HG03521 (cell line): ENCODE measurements around the gene ARHGAP26.
"Not testable (repeated sequence)": the region's sequence is repeated elsewhere in the genome, so short reads cannot be mapped to it uniquely, and the experiment has no call there.

Experiments
- ATAC-seq: cut with Tn5 transposase; IDR thresholded peaks from one replicate; pipeline ENCODE4 v1.9.1; 2021; ENCODE audit warnings: mild to moderate bottlenecking, moderate library complexity; ENCODE audit not compliant: unreplicated experiment

ARHGAP26 gene

GRCh38 chr5:142922223-142922952 lies 152.2 kb downstream of the ARHGAP26 start:
- peak; percentile 54 for ATAC-seq

- ATAC-seq, result no peak
Observed at GRCh38 chr5:142924135-142924883, 154.1 kb downstream of the ARHGAP26 start.

GRCh38 chr5:142925795-142926194 lies 155.6 kb downstream of the ARHGAP26 start:
- no peak for ATAC-seq

GRCh38 chr5:142926549-142926948 lies 156.4 kb downstream of the ARHGAP26 start:
- ATAC-seq, result no peak

- ATAC-seq, result not testable (repeated sequence)
Observed at GRCh38 chr5:142928999-142929398, 158.8 kb downstream of the ARHGAP26 start.

- no peak for ATAC-seq
Observed at GRCh38 chr5:142929587-142929986, 159.4 kb downstream of the ARHGAP26 start.

- no peak for ATAC-seq
Observed at GRCh38 chr5:142930395-142931110, 160.4 kb downstream of the ARHGAP26 start.

- no peak for ATAC-seq
Observed at GRCh38 chr5:142931896-142932686, 161.9 kb downstream of the ARHGAP26 start.

GRCh38 chr5:142934051-142934762 lies 164.0 kb downstream of the ARHGAP26 start:
- no peak for ATAC-seq

GRCh38 chr5:142935014-142935413 lies 164.8 kb downstream of the ARHGAP26 start:
- ATAC-seq, result no peak

GRCh38 chr5:142937374-142937773 lies 167.2 kb downstream of the ARHGAP26 start:
- ATAC-seq, result no peak

- ATAC-seq, result no peak
Observed at GRCh38 chr5:142938266-142938880, 168.2 kb downstream of the ARHGAP26 start.

- no peak for ATAC-seq
Observed at GRCh38 chr5:142939006-142939405, 168.8 kb downstream of the ARHGAP26 start.

- no peak for ATAC-seq
Observed at GRCh38 chr5:142939884-142940283, 169.7 kb downstream of the ARHGAP26 start.

- no peak for ATAC-seq
Observed at GRCh38 chr5:142941245-142941644, 171.1 kb downstream of the ARHGAP26 start.

GRCh38 chr5:142942901-142943300 lies 172.7 kb downstream of the ARHGAP26 start:
- ATAC-seq, result no peak

GRCh38 chr5:142944140-142944539 lies 174.0 kb downstream of the ARHGAP26 start:
- no peak for ATAC-seq

- ATAC-seq, result no peak
Observed at GRCh38 chr5:142945321-142945720, 175.1 kb downstream of the ARHGAP26 start.

GRCh38 chr5:142945845-142946244 lies 175.7 kb downstream of the ARHGAP26 start:
- ATAC-seq, result no peak
